GM06990 (cell line): ENCODE results near the gene ZFP36L1.

Source experiments
- DNase-seq: peaks from one replicate; pipeline ENCODE4 v3.0.0-alpha.2; 2011; ENCODE audit not compliant: insufficient read length; ENCODE audit errors: extremely low read depth
- H3K27me3 ChIP-seq: replicated peaks from 2 replicates; pipeline ENCODE4 v1.6.0; 2011; ENCODE audit warnings: low read length; ENCODE audit not compliant: control insufficient read depth, insufficient read depth
- H3K36me3 ChIP-seq: 2 replicates; pipeline ENCODE4 v1.5.1; 2011; ENCODE audit warnings: low read length; ENCODE audit not compliant: control insufficient read depth, insufficient read depth
- H3K4me3 ChIP-seq: replicated peaks from 2 replicates; pipeline ENCODE4 v1.5.1; 2011; ENCODE audit warnings: low read depth, mild to moderate bottlenecking, control low read depth, low read length
- TF ChIP-seq, protein P1 (sequence below): IDR thresholded peaks from 2 replicates; pipeline ENCODE4 v1.5.1; 2011; ENCODE audit warnings: low read length, control low read depth, mild to moderate bottlenecking, inconsistent platforms; ENCODE audit not compliant: insufficient read depth, poor library complexity, severe bottlenecking

Gene ZFP36L1

GRCh38 chr14:68820119-68820518 is 27.3 kb upstream of the ZFP36L1 start:
- DNase-seq: no peak
- H3K36me3 ChIP-seq: no peaks in the 10 kb centered on the region
- H3K27me3 ChIP-seq: no peaks in the 10 kb centered on the region
- TF ChIP-seq, protein P1, sequence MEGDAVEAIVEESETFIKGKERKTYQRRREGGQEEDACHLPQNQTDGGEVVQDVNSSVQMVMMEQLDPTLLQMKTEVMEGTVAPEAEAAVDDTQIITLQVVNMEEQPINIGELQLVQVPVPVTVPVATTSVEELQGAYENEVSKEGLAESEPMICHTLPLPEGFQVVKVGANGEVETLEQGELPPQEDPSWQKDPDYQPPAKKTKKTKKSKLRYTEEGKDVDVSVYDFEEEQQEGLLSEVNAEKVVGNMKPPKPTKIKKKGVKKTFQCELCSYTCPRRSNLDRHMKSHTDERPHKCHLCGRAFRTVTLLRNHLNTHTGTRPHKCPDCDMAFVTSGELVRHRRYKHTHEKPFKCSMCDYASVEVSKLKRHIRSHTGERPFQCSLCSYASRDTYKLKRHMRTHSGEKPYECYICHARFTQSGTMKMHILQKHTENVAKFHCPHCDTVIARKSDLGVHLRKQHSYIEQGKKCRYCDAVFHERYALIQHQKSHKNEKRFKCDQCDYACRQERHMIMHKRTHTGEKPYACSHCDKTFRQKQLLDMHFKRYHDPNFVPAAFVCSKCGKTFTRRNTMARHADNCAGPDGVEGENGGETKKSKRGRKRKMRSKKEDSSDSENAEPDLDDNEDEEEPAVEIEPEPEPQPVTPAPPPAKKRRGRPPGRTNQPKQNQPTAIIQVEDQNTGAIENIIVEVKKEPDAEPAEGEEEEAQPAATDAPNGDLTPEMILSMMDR: no peak
- H3K4me3 ChIP-seq: no peak overlapping the region

GRCh38 chr14:68819260-68819691 is 26.4 kb upstream of the ZFP36L1 start:
- Histone ChIP-seq H3K36me3 (no peaks in the 10 kb centered on the region), H3K27me3 (no peaks in the 10 kb centered on the region), H3K4me3 (no peak overlapping the region)
- no peak for DNase-seq
- TF ChIP-seq, protein P1: no peak

GRCh38 chr14:68817506-68818212 is 24.8 kb upstream of the ZFP36L1 start:
- Histone ChIP-seq H3K4me3 (no peak overlapping the region), H3K36me3 (no peaks in the 10 kb centered on the region), H3K27me3 (no peaks in the 10 kb centered on the region)
- no peak for DNase-seq
- TF ChIP-seq, protein P1: no peak

- TF ChIP-seq, protein P1: no peak
- no peak for DNase-seq
- H3K4me3 ChIP-seq: peak overlapping the region; percentile 2; the same call in 1 of the 2 replicates
- H3K27me3 ChIP-seq: no peaks in the 10 kb centered on the region
- no peaks in the 10 kb centered on the region for H3K36me3 ChIP-seq
Observed at GRCh38 chr14:68816943-68817430, 24.1 kb upstream of the ZFP36L1 start.

GRCh38 chr14:68816183-68816942 is 23.5 kb upstream of the ZFP36L1 start:
- Histone ChIP-seq H3K36me3 (no peaks in the 10 kb centered on the region), H3K27me3 (no peaks in the 10 kb centered on the region), H3K4me3 (peak overlapping the region; percentile 42)
- TF ChIP-seq, protein P1: peak; percentile 87
- DNase-seq: peak; percentile 93
